T-helper 17 cell (primary cell): ENCODE measurements around the gene HS3ST3B1. TPM values are rescaled to one million over a fixed set of nuclear protein-coding genes. Genes with fewer than 3 reads are reported as not detected.
A peak's percentile ranks its signal among the peaks of the same experiment; 100 is the strongest.

Experiments used
- ATAC-seq: fragments of 150-1000 bp; cut with Tn5 transposase; 2 replicates; pipeline ENCODE4 v1.10.0; 2021; ENCODE audit warnings: mild to moderate bottlenecking, moderate library complexity
- DNase-seq, 3 donors: peaks; one replicate each; pipeline versions ENCODE4 v3.0.0 to v3.0.0-alpha.2; 2020 to 2021
- H3K9me3 ChIP-seq: one replicate; pipeline ENCODE4 v1.7.0; 2013; ENCODE audit warnings: low read length, mild to moderate bottlenecking; ENCODE audit not compliant: control insufficient read depth, poor library complexity, severe bottlenecking
- H3K27ac Mint-ChIP-seq: one replicate; pipeline ENCODE4 v1.8.0; 2022; ENCODE audit warnings: mild to moderate bottlenecking, moderate library complexity, mixed read lengths
- H3K27me3 Mint-ChIP-seq: one replicate; pipeline ENCODE4 v1.8.0; 2022; ENCODE audit warnings: mixed read lengths
- H3K36me3 Mint-ChIP-seq: one replicate; pipeline ENCODE4 v1.8.0; 2022; ENCODE audit warnings: low read depth, mixed read lengths
- H3K4me1 Mint-ChIP-seq: one replicate; pipeline ENCODE4 v1.8.0; 2022; ENCODE audit warnings: mild to moderate bottlenecking, mixed read lengths
- H3K4me3 Mint-ChIP-seq: one replicate; pipeline ENCODE4 v1.8.0; 2022; ENCODE audit warnings: mild to moderate bottlenecking, moderate library complexity, mixed read lengths
- total RNA-seq, 4 donors: library from RNA in 2 of 4; stranded (reverse) in 2 of 4; gene quantifications; one replicate each; pipeline ENCODE4 v1.2.3 and lab custom pipeline; 2022 to 2026

The HS3ST3B1 gene
- total RNA-seq (10 to 100 TPM; 13.5 to 15.4 TPM), total RNA-seq (lab: John Stamatoyannopoulos, UW) (35.1 to 38.9 reads per million in 2 donors)

DNA sequence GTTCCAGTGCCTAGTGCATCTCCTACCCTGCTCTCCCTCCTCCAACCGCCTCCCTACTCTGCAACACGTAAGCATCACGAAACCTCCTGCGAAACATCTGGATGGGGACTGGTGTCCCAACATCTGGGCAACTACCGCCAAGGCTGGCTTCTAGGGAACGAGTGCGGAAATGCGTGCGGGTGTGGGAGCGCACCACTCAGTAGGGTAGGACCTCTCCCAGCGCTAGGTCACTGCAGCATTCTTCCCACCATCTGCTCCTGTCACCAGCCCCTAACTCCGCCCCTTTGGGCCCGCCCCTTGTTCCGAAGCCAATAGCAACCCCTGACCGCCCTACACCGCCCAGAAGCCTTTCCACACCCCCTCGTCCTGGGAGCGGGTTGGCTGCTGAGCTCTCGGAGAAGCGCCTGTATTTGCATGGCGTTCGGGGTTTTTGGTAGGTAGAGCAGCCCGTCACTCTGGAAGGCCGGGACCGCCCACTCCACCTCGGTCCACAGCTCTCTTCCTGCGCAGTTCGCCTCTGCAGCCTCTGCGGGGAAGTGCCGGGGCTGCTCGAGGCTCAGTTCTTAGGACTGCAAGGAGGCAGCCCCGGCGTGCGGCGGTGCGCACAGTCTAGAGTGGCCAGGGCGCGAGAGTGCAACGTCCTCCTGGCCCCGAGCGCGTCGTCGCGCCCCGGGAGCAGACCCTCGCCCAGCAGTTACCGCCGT lies at the start of gene HS3ST3B1:
TSS of gene HS3ST3B1 (plus strand) at position 507 of the 704 bp plus-strand sequence. CDS start 438 bp downstream, outside the sequence.
- DNase-seq (peak; percentile 97 to 99 (median 97)), ATAC-seq (peak; percentile 87)
- H3K36me3 Mint-ChIP-seq, result peaks cover 2% of the 10 kb centered on the region
- H3K27ac Mint-ChIP-seq, result peak within 1 kb of the TSS; percentile 90
- peak within 1 kb of the TSS; percentile 99 for H3K4me3 Mint-ChIP-seq
- no peaks in the 10 kb centered on the region for H3K9me3 ChIP-seq
- H3K27me3 Mint-ChIP-seq, result peaks cover 39% of the 10 kb centered on the region
- H3K4me1 Mint-ChIP-seq, result peaks cover 54% of the 10 kb centered on the region

DNA sequence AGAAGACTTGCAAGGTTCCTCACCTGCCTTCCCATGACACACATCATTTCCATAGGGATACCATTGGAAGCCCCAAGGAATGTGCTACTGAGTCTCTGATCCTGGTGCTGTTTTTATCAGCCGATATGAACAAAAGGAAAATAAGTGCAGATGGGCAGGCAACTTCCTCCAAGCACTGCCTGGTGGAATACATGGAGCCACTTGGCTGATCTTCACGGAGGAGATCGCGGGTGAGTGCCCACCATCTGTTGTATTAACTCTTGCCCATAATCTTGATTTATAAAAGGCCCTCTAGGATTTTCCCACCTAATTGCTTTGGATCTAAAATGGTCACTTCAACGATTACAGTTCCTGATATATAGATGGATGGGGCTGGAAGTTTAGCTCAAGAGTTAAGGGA lies 39.5 kb upstream of the HS3ST3B1 start:
- Mint-ChIP-seq H3K36me3 (peaks cover 3% of the 10 kb centered on the region), H3K27me3 (peaks cover 5% of the 10 kb centered on the region), H3K4me3 (no peak overlapping the region), H3K4me1 (peaks cover 3% of the 10 kb centered on the region), H3K27ac (no peak overlapping the region)
- H3K9me3 ChIP-seq, result no peaks in the 10 kb centered on the region
- DNase-seq (no peak), ATAC-seq (no peak)

DNA sequence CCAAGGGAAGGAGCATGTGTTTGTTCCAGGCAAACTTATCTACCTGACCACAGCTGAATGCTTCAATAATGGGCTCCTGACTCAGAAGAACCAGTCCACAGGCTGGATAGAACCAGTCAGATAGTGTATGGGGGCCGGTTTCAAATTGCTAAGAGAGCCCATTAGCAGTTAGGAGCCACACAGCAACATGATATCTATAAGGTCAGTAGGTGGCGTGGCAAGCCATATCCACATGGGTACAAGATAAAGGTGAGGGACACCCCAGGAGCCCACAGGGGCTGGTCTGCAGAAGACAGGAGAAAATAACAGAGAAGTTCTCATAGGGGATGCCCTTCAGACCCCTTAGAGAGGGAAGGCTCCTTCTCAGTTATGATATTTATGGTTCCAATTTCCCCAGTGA lies 32.6 kb upstream of the HS3ST3B1 start:
- no peak overlapping the region for H3K4me3 Mint-ChIP-seq
- peaks cover 4% of the 10 kb centered on the region for H3K36me3 Mint-ChIP-seq
- H3K4me1 Mint-ChIP-seq, result peaks cover 12% of the 10 kb centered on the region
- H3K27me3 Mint-ChIP-seq, result peaks cover 7% of the 10 kb centered on the region
- ATAC-seq, result no peak
- DNase-seq, result no peak
- H3K27ac Mint-ChIP-seq, result no peak overlapping the region
- H3K9me3 ChIP-seq, result no peaks in the 10 kb centered on the region

DNA sequence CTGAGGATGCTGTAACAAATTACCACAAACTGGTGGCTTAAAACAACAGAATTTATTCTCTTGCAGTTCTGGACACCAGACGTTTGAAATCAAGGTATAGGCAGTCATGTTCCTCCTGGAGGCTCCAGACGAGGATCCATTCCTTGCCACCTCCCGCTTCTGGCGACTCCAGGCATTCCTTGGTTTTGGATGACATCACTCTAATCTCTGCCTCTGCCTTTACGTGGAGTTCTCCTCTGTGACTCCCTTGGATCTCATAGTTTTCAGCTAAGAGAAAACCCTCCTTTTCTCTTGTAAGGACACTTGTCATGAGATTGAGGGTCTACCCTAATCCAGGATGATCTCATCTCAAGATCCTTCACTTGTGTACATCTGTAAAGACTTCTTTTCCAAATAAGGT lies 31.4 kb upstream of the HS3ST3B1 start:
- H3K27ac Mint-ChIP-seq, result no peak overlapping the region
- H3K4me1 Mint-ChIP-seq, result peaks cover 12% of the 10 kb centered on the region
- H3K36me3 Mint-ChIP-seq, result peaks cover 6% of the 10 kb centered on the region
- H3K27me3 Mint-ChIP-seq, result peaks cover 7% of the 10 kb centered on the region
- no peak overlapping the region for H3K4me3 Mint-ChIP-seq
- no peaks in the 10 kb centered on the region for H3K9me3 ChIP-seq
- ATAC-seq, result no peak
- no peak for DNase-seq

DNA sequence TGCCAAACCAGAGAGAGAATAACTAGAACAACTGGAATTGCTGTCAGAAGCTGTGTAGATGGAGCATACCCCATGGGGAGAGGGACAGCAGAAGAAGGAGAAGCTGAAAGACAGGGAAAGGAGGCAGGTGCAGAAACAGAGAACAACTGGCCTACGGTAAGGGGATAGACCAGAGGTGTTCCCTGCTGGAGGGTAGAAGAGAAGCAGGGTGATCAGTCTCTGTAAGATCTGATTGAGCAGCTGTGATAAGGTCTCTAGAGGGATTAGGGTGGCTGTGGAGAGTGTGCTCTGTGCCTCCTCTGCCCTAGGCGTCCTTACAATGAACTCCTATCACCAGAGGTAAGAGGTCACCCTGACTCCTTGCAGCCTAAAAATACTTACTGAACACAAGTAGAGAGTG lies 30.4 kb upstream of the HS3ST3B1 start:
- Mint-ChIP-seq H3K27ac (no peak overlapping the region), H3K4me1 (peaks cover 12% of the 10 kb centered on the region), H3K27me3 (peaks cover 7% of the 10 kb centered on the region), H3K36me3 (peaks cover 6% of the 10 kb centered on the region), H3K4me3 (no peak overlapping the region)
- no peaks in the 10 kb centered on the region for H3K9me3 ChIP-seq
- DNase-seq (no peak), ATAC-seq (no peak)

DNA sequence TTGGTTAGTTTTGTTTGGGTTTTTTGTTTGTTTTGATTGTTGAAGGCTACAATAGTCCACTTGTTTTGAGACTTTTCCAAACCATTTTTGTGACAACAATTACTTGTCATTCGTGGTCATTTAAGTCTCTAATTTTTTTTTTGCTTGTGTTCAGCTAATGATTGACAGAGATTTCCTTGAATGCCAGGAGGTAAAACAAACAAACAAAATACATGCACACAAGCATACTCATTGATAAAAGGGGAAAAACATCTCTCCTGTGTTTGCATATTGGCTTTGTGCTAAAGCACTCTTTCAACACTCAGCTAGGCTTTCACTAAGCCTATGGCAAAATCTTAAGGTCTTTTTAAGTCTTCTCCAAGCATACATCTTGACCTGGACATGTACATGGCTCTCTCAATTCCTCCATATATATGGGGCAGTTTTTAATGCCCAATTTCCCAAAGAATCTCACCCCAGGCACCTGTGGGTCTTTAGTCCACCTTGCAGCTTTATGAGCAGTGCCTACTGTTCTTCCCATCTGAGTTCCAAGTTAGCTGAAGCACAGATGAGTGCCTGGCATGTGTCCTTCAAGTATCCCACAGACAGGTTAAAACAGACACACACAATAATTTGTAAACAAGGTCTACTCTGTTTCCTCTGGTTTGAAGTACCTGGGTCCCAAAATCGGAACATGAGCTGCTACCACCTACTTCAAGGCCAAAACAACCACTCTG lies 24.2 kb upstream of the HS3ST3B1 start:
- H3K4me1 Mint-ChIP-seq, result no peaks in the 10 kb centered on the region
- ATAC-seq (no peak), DNase-seq (no peak)
- H3K9me3 ChIP-seq, result no peaks in the 10 kb centered on the region
- peaks cover 8% of the 10 kb centered on the region for H3K36me3 Mint-ChIP-seq
- no peak overlapping the region for H3K27ac Mint-ChIP-seq
- no peak overlapping the region for H3K4me3 Mint-ChIP-seq
- H3K27me3 Mint-ChIP-seq, result peaks cover 8% of the 10 kb centered on the region

DNA sequence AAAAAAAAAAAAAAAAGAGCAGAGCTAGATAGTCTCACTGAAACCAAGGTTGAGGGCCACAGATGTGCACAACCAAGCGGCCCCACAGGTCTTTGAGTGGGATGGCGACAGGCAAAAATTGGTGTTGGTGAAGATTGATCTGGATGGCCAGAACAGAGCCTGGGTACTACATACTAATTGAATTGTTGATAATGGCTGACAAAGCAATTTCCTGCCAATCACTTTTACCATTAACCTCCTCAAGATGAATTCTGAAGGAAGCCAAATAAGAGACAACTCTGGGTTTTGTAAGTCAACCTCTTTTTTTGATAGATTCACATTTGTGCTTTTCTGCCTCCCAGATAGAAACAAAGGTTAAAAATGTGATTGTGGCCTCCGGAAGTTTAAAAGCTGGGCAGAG lies 19.4 kb upstream of the HS3ST3B1 start:
- no peaks in the 10 kb centered on the region for H3K9me3 ChIP-seq
- H3K27me3 Mint-ChIP-seq, result peaks cover 42% of the 10 kb centered on the region
- H3K27ac Mint-ChIP-seq, result no peak overlapping the region
- H3K4me3 Mint-ChIP-seq, result no peak overlapping the region
- H3K4me1 Mint-ChIP-seq, result no peaks in the 10 kb centered on the region
- ATAC-seq, result no peak
- no peak for DNase-seq
- H3K36me3 Mint-ChIP-seq, result peaks cover 9% of the 10 kb centered on the region

DNA sequence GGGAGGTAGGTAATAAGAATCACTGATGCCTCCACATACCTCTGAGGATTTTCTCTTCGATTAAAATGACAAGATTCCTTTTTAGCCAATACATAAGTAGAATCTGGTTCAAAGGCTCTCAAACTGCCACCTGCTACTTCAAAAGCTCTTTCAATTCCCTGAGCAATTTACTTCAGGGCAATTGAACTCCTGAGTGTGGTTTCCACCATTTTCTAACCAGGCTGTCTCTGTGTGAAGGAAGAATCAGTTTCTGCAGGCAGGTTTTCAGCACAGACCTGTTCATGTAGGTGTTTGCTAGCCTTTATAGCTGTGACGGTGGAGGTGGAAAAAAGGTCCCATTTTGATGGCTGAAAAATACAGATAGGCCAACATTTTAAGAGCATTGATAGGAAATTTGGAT lies 18.2 kb upstream of the HS3ST3B1 start:
- H3K9me3 ChIP-seq, result no peaks in the 10 kb centered on the region
- H3K36me3 Mint-ChIP-seq, result peaks cover 8% of the 10 kb centered on the region
- H3K4me1 Mint-ChIP-seq, result no peaks in the 10 kb centered on the region
- no peak for ATAC-seq
- no peak overlapping the region for H3K27ac Mint-ChIP-seq
- no peak for DNase-seq
- no peak overlapping the region for H3K4me3 Mint-ChIP-seq
- peaks cover 42% of the 10 kb centered on the region for H3K27me3 Mint-ChIP-seq

DNA sequence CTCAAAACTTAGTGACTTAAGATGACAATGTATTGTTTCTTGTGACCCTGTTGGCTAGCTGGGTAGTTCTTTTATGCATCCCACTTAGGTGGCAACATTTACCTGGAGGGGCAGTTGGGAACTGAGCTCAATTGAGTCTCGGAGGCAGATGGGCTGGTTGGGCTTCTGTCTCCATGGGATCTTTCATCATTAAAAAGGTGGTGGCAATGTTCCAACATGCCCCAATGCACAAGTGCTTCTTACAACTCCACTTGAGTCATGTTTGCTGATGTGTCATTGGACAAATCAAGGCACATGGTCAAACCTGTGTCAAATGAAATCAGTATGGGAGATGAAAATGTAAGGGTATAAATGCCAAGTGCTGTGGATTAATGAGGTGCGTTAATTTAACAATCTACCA lies 11.7 kb upstream of the HS3ST3B1 start:
- Mint-ChIP-seq H3K36me3 (peaks cover 4% of the 10 kb centered on the region), H3K4me3 (no peak overlapping the region), H3K4me1 (no peaks in the 10 kb centered on the region), H3K27me3 (peaks cover 71% of the 10 kb centered on the region), H3K27ac (no peak overlapping the region)
- ATAC-seq, result no peak
- H3K9me3 ChIP-seq, result no peaks in the 10 kb centered on the region
- no peak for DNase-seq

DNA sequence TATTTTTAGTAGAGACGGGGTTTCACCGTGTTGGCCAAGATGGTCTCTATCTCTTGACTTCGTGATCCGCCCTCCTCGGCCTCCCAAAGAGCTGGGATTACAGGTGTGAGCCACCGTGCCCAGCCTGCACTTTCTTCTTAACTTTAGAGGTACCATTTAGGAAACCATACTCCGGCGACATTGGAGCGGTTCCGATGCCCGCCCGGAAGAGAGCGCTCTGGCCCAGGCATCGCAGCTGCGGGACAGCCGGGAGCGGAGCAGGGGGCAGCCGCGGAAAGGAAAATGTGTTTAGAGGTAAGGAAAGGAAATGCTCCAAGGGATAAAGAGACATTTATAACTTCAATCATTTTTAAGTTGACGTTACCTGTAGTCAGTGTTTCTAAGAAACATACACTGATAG lies 6.0 kb upstream of the HS3ST3B1 start:
- H3K4me3 Mint-ChIP-seq, result no peak overlapping the region
- peak overlapping the region; percentile 72 for H3K27ac Mint-ChIP-seq
- ATAC-seq, result no peak
- H3K4me1 Mint-ChIP-seq, result peaks cover 34% of the 10 kb centered on the region
- peaks cover 86% of the 10 kb centered on the region for H3K27me3 Mint-ChIP-seq
- DNase-seq, result no peak
- no peaks in the 10 kb centered on the region for H3K36me3 Mint-ChIP-seq
- H3K9me3 ChIP-seq, result no peaks in the 10 kb centered on the region

DNA sequence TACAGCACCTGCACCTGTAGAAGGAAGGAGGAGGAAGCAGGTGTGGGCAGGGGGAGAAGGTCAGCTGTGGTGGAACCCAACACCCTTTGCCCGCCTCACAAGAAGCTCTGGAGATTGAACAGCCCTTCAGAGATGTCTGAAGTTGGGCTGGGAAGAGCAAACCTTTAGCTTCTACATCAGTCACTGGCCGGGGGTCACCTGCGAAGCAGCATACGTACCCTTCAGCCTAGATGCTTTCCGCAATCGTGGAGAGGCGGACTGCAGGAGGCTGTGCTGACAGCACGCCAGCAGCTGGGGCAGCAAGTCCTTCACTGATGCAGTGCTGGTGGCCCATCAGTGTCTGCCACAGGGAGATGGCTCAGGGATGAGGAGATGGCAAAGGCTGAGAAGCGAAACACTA lies 5.2 kb upstream of the HS3ST3B1 start:
- Mint-ChIP-seq H3K27me3 (peaks cover 86% of the 10 kb centered on the region), H3K27ac (peak overlapping the region; percentile 72), H3K4me3 (no peak overlapping the region), H3K36me3 (no peaks in the 10 kb centered on the region), H3K4me1 (peaks cover 41% of the 10 kb centered on the region)
- H3K9me3 ChIP-seq, result no peaks in the 10 kb centered on the region
- ATAC-seq (no peak), DNase-seq (no peak)

DNA sequence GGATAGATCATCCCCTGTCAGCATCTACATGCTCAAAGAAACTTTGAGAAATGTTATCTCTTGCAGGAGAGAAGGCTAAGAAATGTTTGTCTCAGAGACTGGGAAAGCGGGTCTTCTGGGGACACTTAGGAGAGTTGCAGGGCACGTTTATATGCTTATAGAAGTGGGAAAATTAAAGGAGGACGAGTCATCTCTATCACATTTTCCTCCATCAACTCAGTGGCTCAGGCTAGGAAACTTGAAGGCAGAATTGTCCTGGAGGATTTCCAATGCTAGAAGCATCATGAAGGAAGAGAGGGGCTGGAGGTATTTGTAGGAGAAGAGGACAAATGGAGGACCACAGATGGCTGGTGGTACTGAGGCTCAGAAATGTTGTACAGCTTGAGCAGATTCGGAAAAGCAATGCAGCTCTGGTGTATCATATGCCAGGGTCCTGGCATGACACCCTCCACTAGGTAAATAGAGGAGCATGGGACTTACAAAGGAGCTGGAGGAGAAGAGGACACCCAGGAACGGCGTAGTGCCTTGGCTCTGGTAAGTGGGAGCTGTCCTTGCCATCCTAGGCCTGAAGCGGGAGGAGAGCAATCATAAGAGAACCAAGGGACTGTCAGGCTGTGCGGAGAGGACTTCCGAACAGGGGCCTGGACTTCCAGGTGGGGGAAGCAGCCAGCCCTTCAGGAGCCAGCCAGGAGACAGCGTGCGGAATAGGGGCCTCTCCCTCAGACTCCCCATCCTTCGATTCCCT lies 4.5 kb upstream of the HS3ST3B1 start:
- Mint-ChIP-seq H3K36me3 (no peaks in the 10 kb centered on the region), H3K27ac (peak overlapping the region; percentile 72), H3K4me3 (peak overlapping the region; percentile 55), H3K4me1 (peaks cover 42% of the 10 kb centered on the region), H3K27me3 (peaks cover 80% of the 10 kb centered on the region)
- no peak for DNase-seq
- ATAC-seq, result no peak
- no peaks in the 10 kb centered on the region for H3K9me3 ChIP-seq

DNA sequence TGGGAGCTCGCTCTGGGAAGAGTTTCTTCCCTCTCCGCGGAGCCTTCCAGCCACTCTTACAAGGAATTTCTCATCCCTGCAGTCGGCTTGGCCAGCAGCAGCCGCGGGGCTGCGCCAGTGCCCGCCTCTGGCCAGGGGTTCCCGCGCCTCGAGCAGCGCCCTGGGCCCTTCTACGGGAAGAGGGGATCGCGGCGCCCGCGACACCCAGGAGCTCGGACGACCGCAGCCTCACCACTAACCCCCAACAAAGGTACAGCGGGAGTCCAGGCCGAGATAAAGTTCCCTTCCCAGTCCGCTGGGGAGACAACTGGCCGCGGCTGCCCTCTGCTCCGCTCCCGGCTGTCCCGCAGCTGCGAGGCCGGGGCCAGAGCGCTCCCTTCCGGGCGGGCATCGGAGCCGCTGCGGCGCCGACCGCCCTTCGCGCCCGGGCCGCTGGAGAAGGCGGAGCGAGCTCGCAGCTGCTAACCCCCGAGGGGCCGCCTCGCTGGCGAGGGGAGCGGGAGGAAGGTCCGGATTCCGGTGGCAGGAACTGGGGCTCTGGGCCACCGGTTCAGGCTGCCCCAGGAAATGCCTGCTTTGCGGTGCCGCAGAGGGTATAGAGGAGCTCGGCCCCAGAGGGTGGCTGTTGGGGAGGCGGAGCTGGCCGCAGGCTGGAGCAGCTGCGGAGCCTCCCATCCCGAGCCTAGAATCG lies 3.6 kb upstream of the HS3ST3B1 start:
- Mint-ChIP-seq H3K4me1 (peaks cover 42% of the 10 kb centered on the region), H3K27me3 (peaks cover 72% of the 10 kb centered on the region), H3K4me3 (peak overlapping the region; percentile 72), H3K36me3 (peaks cover 2% of the 10 kb centered on the region), H3K27ac (no peak overlapping the region)
- peak in 2 of 3 donors; percentile 23 to 34 for DNase-seq
- no peak for ATAC-seq
- no peaks in the 10 kb centered on the region for H3K9me3 ChIP-seq
